Stimulated activated CD8-positive, alpha-beta memory T cell treated with anti-CD3 and anti-CD28 coated beads, Interleukin-7, amount 100 ng/mL, for 48 hours (primary cell): ENCODE results near the gene LRP8.
"Not testable (repeated sequence)": the region's sequence is repeated elsewhere in the genome, so short reads cannot be mapped to it uniquely, and the experiment has no call there.

Source experiments
- DNase-seq, 2 donors: peaks; one replicate each; pipeline ENCODE4 v3.0.0-alpha.2; 2020; ENCODE audit warnings: low read depth in 1 of 2; ENCODE audit errors: extremely low read depth in 1 of 2

Gene LRP8

GRCh38 chr1:53285969-53286760, 41.7 kb downstream of the LRP8 start:
- DNase-seq, result no peak

- DNase-seq, result no peak
These were observed 42.3 kb downstream of the LRP8 start for GRCh38 chr1:53285546-53285945.

GRCh38 chr1:53284224-53285020, 43.4 kb downstream of the LRP8 start:
- DNase-seq, result no peak

- DNase-seq, result not testable (repeated sequence)
These were observed 44.7 kb downstream of the LRP8 start for GRCh38 chr1:53283156-53283555.

GRCh38 chr1:53281133-53281532, 46.7 kb downstream of the LRP8 start:
- DNase-seq, result no peak

- DNase-seq, result no peak
These were observed 47.4 kb downstream of the LRP8 start for GRCh38 chr1:53280496-53280895.

- no peak for DNase-seq
These were observed 48.3 kb downstream of the LRP8 start for GRCh38 chr1:53279296-53280200.

- DNase-seq, result peak; percentile 24 to 34
These were observed 49.6 kb downstream of the LRP8 start for GRCh38 chr1:53278298-53278725.

GRCh38 chr1:53277326-53277725, 50.5 kb downstream of the LRP8 start:
- DNase-seq, result no peak

GRCh38 chr1:53276902-53277281, 51.0 kb downstream of the LRP8 start:
- no peak for DNase-seq

GRCh38 chr1:53276153-53276901, 51.5 kb downstream of the LRP8 start:
- DNase-seq, result no peak

GRCh38 chr1:53275566-53275965, 52.3 kb downstream of the LRP8 start:
- DNase-seq, result no peak

GRCh38 chr1:53274541-53275185, 53.2 kb downstream of the LRP8 start:
- no peak for DNase-seq

- no peak for DNase-seq
These were observed 53.8 kb downstream of the LRP8 start for GRCh38 chr1:53274026-53274425.

GRCh38 chr1:53273526-53273925, 54.3 kb downstream of the LRP8 start:
- DNase-seq, result no peak

- no peak for DNase-seq
These were observed 55.5 kb downstream of the LRP8 start for GRCh38 chr1:53272349-53272748.

GRCh38 chr1:53271446-53272090, 56.3 kb downstream of the LRP8 start:
- no peak for DNase-seq

- DNase-seq, result no peak
These were observed 57.0 kb downstream of the LRP8 start for GRCh38 chr1:53270873-53271272.

- no peak for DNase-seq
These were observed 57.8 kb downstream of the LRP8 start for GRCh38 chr1:53270107-53270506.
